B cell (primary cell): ENCODE data around the gene ANO2. TPM values are rescaled to one million over a fixed set of nuclear protein-coding genes. Genes with fewer than 3 reads are reported as not detected.

Experiments used
- ATAC-seq: fragments of 200-7000 bp; cut with Tn5 transposase; one replicate; pipeline ENCODE4 v1.10.0; 2021; ENCODE audit warnings: low read depth, mild to moderate bottlenecking, moderate number of reproducible peaks, moderate library complexity
- CTCF ChIA-PET: fragments of 350-600 bp; sonication (Branson Sonifier 250); formaldehyde crosslinking; loops from one replicate; lab custom pipeline; 2021; ENCODE audit warnings: antibody characterized with exemption, inconsistent platforms; lab: Charles Lee
- POLR2A ChIA-PET: fragments of 350-600 bp; sonication (Branson Sonifier 250); formaldehyde crosslinking; loops from one replicate; lab custom pipeline; 2021; ENCODE audit warnings: antibody characterized with exemption; lab: Charles Lee
- DNase-seq: peaks from one replicate; pipeline ENCODE4 v3.0.0; 2013
- H2AFZ ChIP-seq: 2 replicates; pipeline ENCODE4 v1.6.1; 2012; ENCODE audit warnings: mild to moderate bottlenecking, low read depth, low read length; ENCODE audit not compliant: insufficient read depth, poor library complexity, severe bottlenecking
- H3K27ac ChIP-seq, 2 donors: 1 replicate in 1 of 2; 2 replicates in 1 of 2; pipeline ENCODE4 v1.5.1; 2012 to 2013; ENCODE audit warnings: low read length in 2 of 2, mild to moderate bottlenecking in 2 of 2, moderate library complexity in 1 of 2
- H3K27me3 ChIP-seq, 4 experiments: fragments of 200-600 bp in 1 of 4; sonication (generic) in 1 of 4; replicated peaks in 1 of 4; 1 replicate in 2 of 4; 2 replicates in 2 of 4; pipeline versions ENCODE4 v1.6.1 to v1.7.0; 2013 to 2016; ENCODE audit warnings: low read length in 3 of 4, mild to moderate bottlenecking in 2 of 4, mixed read lengths in 1 of 4, moderate library complexity in 1 of 4; ENCODE audit not compliant: insufficient read depth in 4 of 4, control insufficient read depth in 3 of 4; ENCODE audit errors: control extremely low read depth in 1 of 4
- H3K36me3 ChIP-seq, 2 experiments: replicated peaks in 1 of 2; 1 replicate in 1 of 2; 2 replicates in 1 of 2; pipeline versions ENCODE4 v1.6.1 to v1.7.1; 2013; ENCODE audit warnings: low read length in 1 of 2; ENCODE audit not compliant: insufficient read depth in 2 of 2, control insufficient read depth in 1 of 2; ENCODE audit errors: control extremely low read depth in 1 of 2, extremely low read depth in 1 of 2
- H3K4me1 ChIP-seq, 2 donors: fragments of 200-600 bp in 1 of 2; sonication (generic) in 1 of 2; 1 replicate in 1 of 2; 2 replicates in 1 of 2; pipeline versions ENCODE4 v1.5.1 to v1.6.1; 2013 to 2017; ENCODE audit warnings: low read length in 2 of 2; ENCODE audit not compliant: control insufficient read depth in 2 of 2, insufficient read depth in 2 of 2
- H3K4me2 ChIP-seq: replicated peaks from 2 replicates; pipeline ENCODE3; 2012; ENCODE audit warnings: mild to moderate bottlenecking, low read depth, low read length; ENCODE audit not compliant: poor library complexity, severe bottlenecking
- H3K4me3 ChIP-seq, 5 experiments: fragments of 200-600 bp in 1 of 5; sonication (generic) in 1 of 5; 1 replicate in 3 of 5; 2 replicates in 2 of 5; pipeline versions ENCODE4 v1.5.1 to v1.7.0; 2011 to 2016; ENCODE audit warnings: low read length in 4 of 5, mild to moderate bottlenecking in 4 of 5, low read depth in 2 of 5, control low read depth in 1 of 5, moderate library complexity in 1 of 5; ENCODE audit not compliant: insufficient read depth in 1 of 5; ENCODE audit errors: control extremely low read depth in 1 of 5, extremely low read depth in 1 of 5
- H3K79me2 ChIP-seq: fragments of 200-600 bp; sonication (generic); one replicate; pipeline ENCODE4 v1.6.0; 2016; ENCODE audit warnings: low read length; ENCODE audit not compliant: control insufficient read depth, insufficient read depth
- H3K9ac ChIP-seq: fragments of 200-600 bp; sonication (generic); 2 replicates; pipeline ENCODE4 v1.6.1; 2017; ENCODE audit warnings: mild to moderate bottlenecking, low read length, moderate library complexity
- H3K9me3 ChIP-seq, 3 donors: one replicate each; pipeline versions ENCODE4 v1.6.1 to v1.7.1; 2013; ENCODE audit warnings: low read length in 2 of 3; ENCODE audit not compliant: control insufficient read depth in 2 of 3, insufficient read depth in 1 of 3; ENCODE audit errors: control extremely low read depth in 1 of 3
- H4K20me1 ChIP-seq: 2 replicates; pipeline ENCODE4 v1.6.0; 2012; ENCODE audit warnings: mild to moderate bottlenecking, low read length; ENCODE audit not compliant: insufficient read depth, control insufficient read depth, poor library complexity, severe bottlenecking
- H3K27ac Mint-ChIP-seq: one replicate; pipeline ENCODE4 v1.8.0; 2021; ENCODE audit warnings: mixed read lengths
- H3K27me3 Mint-ChIP-seq: one replicate; pipeline ENCODE4 v1.8.0; 2021; ENCODE audit warnings: mixed read lengths
- H3K4me1 Mint-ChIP-seq: one replicate; pipeline ENCODE4 v1.8.0; 2021; ENCODE audit warnings: mixed read lengths
- H3K4me3 Mint-ChIP-seq: one replicate; pipeline ENCODE4 v1.8.0; 2021; ENCODE audit warnings: mixed read lengths
- H3K9me3 Mint-ChIP-seq: one replicate; pipeline ENCODE4 v1.8.0; 2022; ENCODE audit warnings: mixed read lengths; ENCODE audit not compliant: insufficient read depth
- CTCF ChIP-seq: fragments of 200-600 bp; IDR thresholded peaks from one replicate; pipeline ENCODE4 v1.8.0; 2022; ENCODE audit warnings: antibody characterized with exemption, mild to moderate bottlenecking
- EZH2 ChIP-seq: IDR thresholded peaks from 2 replicates; pipeline ENCODE4 v1.6.1; 2012; ENCODE audit warnings: borderline replicate concordance, low read depth, mild to moderate bottlenecking, moderate library complexity, low read length; ENCODE audit not compliant: insufficient read depth, poor library complexity, severe bottlenecking
- WGBS: methylation state at CpG from one replicate; pipeline ENCODE4 v1.1.5; 2013; ENCODE audit warnings: missing lambda C conversion rate; ENCODE audit not compliant: insufficient coverage; 5-methylcytosine and 5-hydroxymethylcytosine counted together
- intact Hi-C: fragments of 100-400 bp; cut with micrococcal nuclease; formaldehyde crosslinking; loops from one replicate; pipeline ENCODE4 v1.10.0; 2022
- polyA plus RNA-seq: library from polyadenylated mRNA; depleted of rRNA; stranded (reverse); fragments of >200 nt; gene quantifications from 2 replicates; pipeline ENCODE4 v1.2.3, GENCODE V29; 2012
- total RNA-seq, 2 donors: library from RNA; stranded (reverse); fragments of 120-200 nt in 1 of 2; gene quantifications; 1 replicate in 1 of 2; 2 replicates in 1 of 2; pipeline versions ENCODE4 v1.2.3 to v1.2.4, GENCODE V29; 2013 to 2022

Gene ANO2
- total and polyA plus RNA-seq, 2 donors (not counting 1 experiment from before 2014, with no cell fraction given) = not detected

DNA sequence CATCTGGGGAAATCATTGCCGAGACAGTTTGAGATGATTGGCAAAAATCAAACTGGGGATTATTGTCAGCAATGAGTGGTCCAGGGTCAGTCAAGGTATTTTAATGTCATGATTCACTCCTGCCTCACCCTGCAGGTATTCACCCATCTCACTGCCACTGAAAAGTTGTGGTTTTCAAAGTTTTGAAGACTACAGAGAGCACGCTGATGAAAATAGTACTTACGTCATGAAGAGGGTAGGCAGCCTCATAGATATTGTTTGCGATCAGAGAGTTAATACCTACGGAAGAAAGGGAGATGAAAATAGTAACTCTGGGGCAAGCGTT lies 138.0 kb downstream of the ANO2 start:
- Mint-ChIP-seq H3K9me3 (no peaks in the 10 kb centered on the region), H3K27ac (no peak overlapping the region), H3K4me1 (no peaks in the 10 kb centered on the region), H3K27me3 (peaks cover 4% of the 10 kb centered on the region), H3K4me3 (no peak overlapping the region)
- H3K4me2 ChIP-seq = no peak overlapping the region
- H3K27ac ChIP-seq = no peak overlapping the region
- CTCF ChIA-PET = no interaction called here
- H3K9me3 ChIP-seq = peaks cover 0 to 2% (median 0%) of the 10 kb centered on the region in 3 donors
- H3K36me3 ChIP-seq = no peaks in the 10 kb centered on the region
- DNase-seq (no peak), ATAC-seq (no peak)
- POLR2A ChIA-PET = no interaction called here
- no peak for TF ChIP-seq CTCF
- no peak for TF ChIP-seq EZH2
- H3K27me3 ChIP-seq = peaks cover 0 to 2% (median 0%) of the 10 kb centered on the region in 4 experiments
- H4K20me1 ChIP-seq = no peaks in the 10 kb centered on the region
- 70% methylated on average over 1 of the region's 6 CpGs for WGBS
- H3K79me2 ChIP-seq = no peaks in the 10 kb centered on the region
- no peaks in the 10 kb centered on the region for H3K4me1 ChIP-seq
- H3K9ac ChIP-seq = no peak overlapping the region
- intact Hi-C loops = no loop called here
- no peak overlapping the region for H2AFZ ChIP-seq
- no peak overlapping the region for H3K4me3 ChIP-seq

DNA sequence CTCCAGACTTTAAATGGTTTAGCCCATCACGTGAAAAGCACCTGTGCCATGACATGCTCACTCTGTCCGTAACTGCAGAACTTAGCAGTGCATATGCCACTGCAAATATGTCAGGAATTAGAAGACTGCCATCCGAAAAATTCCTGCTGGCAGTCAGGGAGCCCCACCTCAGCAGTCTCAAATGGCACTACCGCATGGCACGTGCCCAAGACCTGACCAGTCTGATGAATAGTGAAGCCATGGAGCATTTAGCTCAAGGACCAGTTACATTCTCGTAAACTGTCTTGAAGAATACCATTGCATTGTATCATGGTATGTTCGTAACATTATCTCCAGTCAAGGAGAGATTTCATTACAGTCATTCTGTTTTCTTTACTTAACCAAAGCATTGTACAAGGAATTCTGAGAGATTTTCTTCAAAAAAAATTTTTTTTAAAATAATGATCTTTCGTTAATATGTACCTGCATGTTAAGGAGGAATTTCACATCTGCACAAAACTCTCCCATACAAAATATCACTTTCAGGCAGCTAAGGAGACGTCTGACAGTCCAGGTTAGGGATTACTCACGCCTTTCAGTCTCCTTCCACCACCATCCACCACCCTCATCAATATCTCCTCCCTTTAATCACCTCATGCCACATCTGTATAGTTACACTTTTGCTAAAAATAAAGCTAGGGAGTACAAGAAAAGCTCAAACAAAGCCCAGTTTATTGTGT lies 138.5 kb downstream of the ANO2 start:
- Histone ChIP-seq H3K36me3 (no peaks in the 10 kb centered on the region), H3K79me2 (no peaks in the 10 kb centered on the region), H3K9ac (no peak overlapping the region), H3K4me2 (no peak overlapping the region), H3K27me3 (peaks cover 0 to 2% (median 0%) of the 10 kb centered on the region in 4 experiments), H3K4me1 (no peaks in the 10 kb centered on the region), H4K20me1 (no peaks in the 10 kb centered on the region), H2AFZ (no peak overlapping the region), H3K4me3 (no peak overlapping the region), H3K27ac (no peak overlapping the region), H3K9me3 (no peaks in the 10 kb centered on the region)
- TF ChIP-seq EZH2 = no peak
- no peak for TF ChIP-seq CTCF
- Mint-ChIP-seq H3K27ac (no peak overlapping the region), H3K27me3 (peaks cover 4% of the 10 kb centered on the region), H3K9me3 (no peaks in the 10 kb centered on the region), H3K4me3 (no peak overlapping the region), H3K4me1 (no peaks in the 10 kb centered on the region)
- intact Hi-C loops = no loop called here
- ATAC-seq = no peak
- 87% methylated on average over 5 of the region's 10 CpGs for WGBS
- no peak for DNase-seq
- CTCF ChIA-PET = no interaction called here
- POLR2A ChIA-PET = no interaction called here
